Astrocyte of the spinal cord (primary cell): ENCODE results near the gene NAPA.

Experiments
- DNase-seq: peaks from one replicate; pipeline ENCODE4 v3.0.0; 2011; ENCODE audit warnings: low read depth, low spot score
- H3K4me3 ChIP-seq: 2 replicates; pipeline ENCODE4 v1.5.1; 2011; ENCODE audit warnings: low read depth, mild to moderate bottlenecking, low read length, moderate library complexity
- CTCF ChIP-seq: IDR thresholded peaks from 2 replicates; pipeline ENCODE4 v1.5.1; 2012; ENCODE audit warnings: low read depth, mild to moderate bottlenecking, low read length, inconsistent platforms
- in situ Hi-C: cut with HindIII; loops from 2 replicates; pipeline ENCODE4 v1.10.0; 2017; ENCODE audit warnings: low sequenced_read_pairs

The NAPA gene

GRCh38 chr19:47518854-47519253, 4.0 kb upstream of the NAPA start:
- no peak for DNase-seq
- in situ Hi-C loops: no loop called here
- no peak overlapping the region for H3K4me3 ChIP-seq
- no peak for TF ChIP-seq CTCF

GRCh38 chr19:47518139-47518538, 3.3 kb upstream of the NAPA start:
- no peak overlapping the region for H3K4me3 ChIP-seq
- in situ Hi-C loops: no loop called here
- no peak for TF ChIP-seq CTCF
- peak; percentile 14 for DNase-seq

- H3K4me3 ChIP-seq: peak overlapping the region; percentile 100
- in situ Hi-C loops: no loop called here
- no peak for TF ChIP-seq CTCF
- DNase-seq: no peak
Observed at GRCh38 chr19:47514151-47514868, 553 bp downstream of the NAPA start.

DNA sequence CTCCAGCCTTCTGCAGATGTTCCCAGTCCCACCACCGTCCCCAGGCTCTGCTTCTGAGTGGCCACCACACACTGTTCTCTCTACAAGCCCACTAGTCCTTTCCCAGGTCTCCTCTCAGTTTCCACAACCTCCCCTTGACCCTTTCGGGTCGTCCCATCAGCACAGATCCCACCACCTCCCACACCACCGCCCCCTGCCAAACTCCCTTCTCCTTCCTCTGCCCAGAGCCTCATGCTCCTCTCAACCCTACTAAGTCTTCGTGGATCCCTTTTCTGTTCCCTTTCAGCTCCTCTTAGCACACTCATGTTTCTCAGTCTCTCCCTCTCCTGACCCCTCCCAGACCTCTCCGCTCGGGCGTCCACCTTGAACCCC, 1.9 kb downstream of the NAPA start:
- in situ Hi-C loops: no loop called here
- no peak for DNase-seq
- H3K4me3 ChIP-seq: no peak overlapping the region
- TF ChIP-seq CTCF: no peak

DNA sequence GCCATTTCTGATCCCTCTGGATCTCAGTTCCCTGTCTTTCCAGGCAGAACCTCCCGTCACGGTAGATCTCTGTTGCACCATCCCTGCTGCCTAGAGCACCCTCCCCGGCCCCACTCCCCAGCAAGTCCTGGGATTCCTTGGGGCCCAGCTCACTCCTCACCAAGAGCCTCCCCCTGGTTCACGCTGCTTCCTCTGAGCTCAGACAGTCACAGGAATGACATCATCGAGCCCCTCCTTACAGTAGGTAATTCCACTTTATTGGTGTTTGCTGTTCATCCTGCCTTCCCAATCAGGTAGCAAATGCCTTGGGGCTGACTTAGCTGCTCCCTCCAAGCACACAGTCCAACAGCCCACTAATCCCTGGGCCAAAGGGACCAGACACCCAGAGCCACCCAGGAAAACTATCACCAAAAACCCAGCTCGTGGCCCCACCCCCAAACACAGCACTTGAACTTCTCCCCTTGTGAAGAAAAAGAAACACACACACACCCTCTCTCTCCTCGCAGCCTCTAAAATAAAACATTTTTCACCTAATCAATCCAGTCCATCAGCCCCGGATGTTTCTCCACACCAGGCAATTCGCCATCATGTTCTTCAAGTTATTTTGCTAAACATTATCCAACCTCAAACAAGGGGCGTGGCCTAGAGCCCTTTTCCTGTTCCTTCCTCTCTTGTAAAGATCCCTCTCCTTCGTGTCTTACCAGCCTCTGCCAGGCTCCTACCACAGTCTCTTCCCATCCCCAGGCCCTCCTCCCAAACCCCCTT, 2.5 kb downstream of the NAPA start:
- in situ Hi-C loops: no loop called here
- no peak for TF ChIP-seq CTCF
- H3K4me3 ChIP-seq: no peak overlapping the region
- DNase-seq: no peak

- TF ChIP-seq CTCF: no peak
- no peak overlapping the region for H3K4me3 ChIP-seq
- peak; percentile 18 for DNase-seq
- in situ Hi-C loops: no loop called here
Observed at GRCh38 chr19:47511681-47512080, 3.2 kb downstream of the NAPA start.
